ENCODE results near the gene EXOC4.

- TF ChIP-seq POLR2AphosphoS5 (IDR thresholded peaks at IDR 0.05) (no peak), CTCF (IDR thresholded peaks at IDR 0.05) (no peak), POLR2A (IDR thresholded peaks at IDR 0.05) (no peak)
These were observed 4.0 kb upstream of the EXOC4 start for GRCh38 chr7:133248901-133249300.

Measured in transverse colon (tissue), 4 donors.